ENCODE results near the gene SIPA1L2.

The SIPA1L2 gene

GRCh38 chr1:232641507-232641906, 11.6 kb upstream of the SIPA1L2 start:
- no peak for DNase-seq

- DNase-seq, result no peak
Measured at GRCh38 chr1:232636799-232637198, 6.9 kb upstream of the SIPA1L2 start.

GRCh38 chr1:232635778-232636356, 5.9 kb upstream of the SIPA1L2 start:
- no peak for DNase-seq

- no peak for DNase-seq
Measured at GRCh38 chr1:232635279-232635678, 5.3 kb upstream of the SIPA1L2 start.

GRCh38 chr1:232634096-232634495, 4.2 kb upstream of the SIPA1L2 start:
- DNase-seq, result no peak

- DNase-seq, result no peak
Measured at GRCh38 chr1:232630894-232631195, 912 bp upstream of the SIPA1L2 start.

- DNase-seq, result peak; percentile 10
Measured at GRCh38 chr1:232629250-232630046, 485 bp downstream of the SIPA1L2 start.

- no peak for DNase-seq
Measured at GRCh38 chr1:232628335-232629249, 1.3 kb downstream of the SIPA1L2 start.

- DNase-seq, result no peak
Measured at GRCh38 chr1:232627645-232628334, 2.1 kb downstream of the SIPA1L2 start.

GRCh38 chr1:232627171-232627570, 2.8 kb downstream of the SIPA1L2 start:
- no peak for DNase-seq

- no peak for DNase-seq
Measured at GRCh38 chr1:232626452-232626851, 3.5 kb downstream of the SIPA1L2 start.

GRCh38 chr1:232625319-232625868, 4.5 kb downstream of the SIPA1L2 start:
- DNase-seq, result no peak

- DNase-seq, result no peak
Measured at GRCh38 chr1:232624546-232625281, 5.2 kb downstream of the SIPA1L2 start.

GRCh38 chr1:232622981-232623380, 7.0 kb downstream of the SIPA1L2 start:
- DNase-seq, result no peak

GRCh38 chr1:232622378-232622777, 7.6 kb downstream of the SIPA1L2 start:
- no peak for DNase-seq

- DNase-seq, result no peak
Measured at GRCh38 chr1:232621050-232621449, 8.9 kb downstream of the SIPA1L2 start.

GRCh38 chr1:232620356-232620969, 9.5 kb downstream of the SIPA1L2 start:
- DNase-seq, result no peak

- no peak for DNase-seq
Measured at GRCh38 chr1:232617237-232617636, 12.7 kb downstream of the SIPA1L2 start.

- DNase-seq, result no peak
Measured at GRCh38 chr1:232615306-232615800, 14.6 kb downstream of the SIPA1L2 start.

- DNase-seq, result no peak
Measured at GRCh38 chr1:232614811-232615210, 15.1 kb downstream of the SIPA1L2 start.

GRCh38 chr1:232613752-232614381, 16.1 kb downstream of the SIPA1L2 start:
- no peak for DNase-seq
